ENCODE data around the gene GALNT18. TPM values are rescaled to one million over a fixed set of nuclear protein-coding genes. Genes with fewer than 3 reads are reported as not detected.

The GALNT18 gene
- total and polyA plus RNA-seq, 2 of the 4 experiments (the other 2 are of a cell fraction) = 9.5 to 11.3 TPM

DNA sequence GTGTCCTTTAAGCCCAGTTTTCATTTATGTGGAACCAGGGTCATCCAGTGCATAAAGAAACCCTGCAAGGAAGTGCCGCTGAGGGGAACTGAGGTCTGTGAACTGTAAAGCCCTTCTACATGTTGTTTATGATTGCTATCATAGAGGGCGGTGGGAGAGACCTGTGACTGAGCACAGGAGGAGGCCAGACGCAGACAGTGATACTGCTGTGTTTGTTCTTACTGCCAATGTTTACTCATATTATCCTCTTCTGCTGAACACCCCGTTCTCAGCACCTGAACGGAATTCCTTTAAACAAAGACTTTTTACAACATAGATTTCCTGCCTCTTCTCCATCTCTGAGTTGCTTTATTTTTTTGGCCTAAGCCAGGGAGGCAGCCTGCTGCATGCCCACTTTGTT lies 967 bp upstream of the GALNT18 start:
- DNase-seq (no peak), ATAC-seq (ENCODE audit: low read depth) (no peak)
- Histone ChIP-seq H3K36me3 (ENCODE audit: control insufficient read depth, insufficient read depth, low read length) (no peaks in the 10 kb centered on the region), H3K27me3 (ENCODE audit: control insufficient read depth, insufficient read depth, low read length) (peaks cover 21% of the 10 kb centered on the region), H3K9me1 (ENCODE audit: insufficient read depth, low read length) (0 out of 2 replicates have a peak, but pooled peaks cover 3% of the 10 kb centered on the region), H3K27ac (ENCODE audit: insufficient read depth, low read length) (no peak overlapping the region), H3K4me3 (ENCODE audit: insufficient read depth, low read depth, low read length) (no peak overlapping the region), H2BK20ac (ENCODE audit: low read depth, low read length) (no peak overlapping the region), H2AK9ac (replicated peaks; ENCODE audit: low read depth, low read length, poor library complexity) (no peak overlapping the region), H4K20me1 (ENCODE audit: insufficient read depth, low read length) (no peaks in the 10 kb centered on the region; the same call in 1 of the 2 replicates), H2BK120ac (ENCODE audit: low read depth, low read length) (no peak overlapping the region), H3K18ac (ENCODE audit: low read depth, low read length) (no peak overlapping the region), H2BK15ac (ENCODE audit: low read depth, low read length) (no peak overlapping the region), H3K56ac (ENCODE audit: extremely low read depth, insufficient read depth, low read length) (no peak overlapping the region), H2AFZ (replicated peaks; ENCODE audit: low read length, poor library complexity) (no peak overlapping the region), H4K8ac (ENCODE audit: low read depth in 2 of 2, low read length in 2 of 2) (no peak overlapping the region), H3K9me3 (ENCODE audit: control insufficient read depth, insufficient read depth, low read length) (no peaks in the 10 kb centered on the region), H4K5ac (ENCODE audit: low read depth, low read length) (no peak overlapping the region), H3K14ac (replicated peaks; ENCODE audit: low read depth, low read length) (no peak overlapping the region), H3K23ac (ENCODE audit: low read depth, low read length) (no peak overlapping the region), H3K79me1 (ENCODE audit: low read depth in 1 of 2, low read length in 2 of 2) (no peaks in the 10 kb centered on the region), H3K4ac (ENCODE audit: low read depth, low read length) (no peak overlapping the region), H3K4me2 (ENCODE audit: low read depth, low read length) (no peak overlapping the region), H3K9ac (ENCODE audit: low read depth, low read length) (no peak overlapping the region), H4K91ac (ENCODE audit: insufficient read depth, low read depth, low read length) (no peak overlapping the region), H2AK5ac (ENCODE audit: low read depth, low read length) (no peak overlapping the region), H3K4me1 (ENCODE audit: control insufficient read depth, insufficient read depth, low read length) (peaks cover 4% of the 10 kb centered on the region), H2BK5ac (ENCODE audit: low read depth, low read length, poor library complexity, severe bottlenecking) (no peak overlapping the region)
- TF ChIP-seq MAZ (IDR thresholded peaks at IDR 0.05; ENCODE audit: borderline replicate concordance, low read depth, low read length) (no peak), RCOR1 (IDR thresholded peaks at IDR 0.05; ENCODE audit: insufficient replicate concordance, low read length) (no peak), NFE2L2 (IDR thresholded peaks at IDR 0.05; ENCODE audit: low read depth, low read length) (no peak), FOS (IDR thresholded peaks at IDR 0.05; ENCODE audit: low read depth, low read length) (no peak), BHLHE40 (IDR thresholded peaks at IDR 0.05; ENCODE audit: low read depth, low read length) (no peak)
- CTCF ChIA-PET = no interaction called here
- no TSS peak for BruUV-seq (replicated peaks)
- dilution Hi-C loops (cut with HindIII; ENCODE audit: low sequenced_read_pairs, unreplicated experiment) = no loop called here
- intact Hi-C loops (cut with micrococcal nuclease) = loop anchor here (5.0 to 10.0 kb wide), 2 partner anchors 218 to 585 kb away; no protein-coding TSS in a partner anchor
- POLR2A ChIA-PET (ENCODE audit: unreplicated experiment) = no interaction called here
- in situ Hi-C loops (cut with MboI; ENCODE audit: low sequenced_read_pairs) = no loop called here
- no CpG with 5 or more reads among the region's 5 CpGs for WGBS, 2 experiments (ENCODE audit: extremely low coverage in 2 of 2, insufficient read length in 1 of 2)

Data from IMR-90 (cell line).